SH-SY5Y (cell line): ENCODE results near the gene TEX36.

Experiments
- GATA2 ChIP-seq: IDR thresholded peaks from 2 replicates; pipeline ENCODE4 v1.6.1; 2011; ENCODE audit warnings: mild to moderate bottlenecking, low read depth, low read length
- GATA3 ChIP-seq: IDR thresholded peaks from 2 replicates; pipeline ENCODE4 v1.6.1; 2011; ENCODE audit warnings: low read depth, mild to moderate bottlenecking, low read length, moderate library complexity

The TEX36 gene

GRCh38 chr10:125683063-125683462 lies at the start of gene TEX36:
Gene TEX36, minus strand, starts transcription at chr10:125683163. Its CDS starts 174 bp downstream, at chr10:125682989.
- TF ChIP-seq GATA3 (no peak), GATA2 (no peak)

- no peak for TF ChIP-seq GATA2
- TF ChIP-seq GATA3 = no peak
Observed at GRCh38 chr10:125727436-125727835, 44.5 kb upstream of the TEX36 start.

- no peak for TF ChIP-seq GATA3
- TF ChIP-seq GATA2 = no peak
Observed at GRCh38 chr10:125726914-125727313, 44.0 kb upstream of the TEX36 start.

- TF ChIP-seq GATA3 (no peak), GATA2 (no peak)
Observed at GRCh38 chr10:125722811-125723210, 39.8 kb upstream of the TEX36 start.

GRCh38 chr10:125721035-125721434 lies 38.1 kb upstream of the TEX36 start:
- TF ChIP-seq GATA3 (no peak), GATA2 (no peak)

GRCh38 chr10:125720002-125720382 lies 37.0 kb upstream of the TEX36 start:
- no peak for TF ChIP-seq GATA2

GRCh38 chr10:125719173-125720001 lies 36.4 kb upstream of the TEX36 start, which contains the start of gene EDRF1:
Gene EDRF1, plus strand, starts transcription at chr10:125719709. Its CDS starts 99 bp downstream, at chr10:125719808.
- TF ChIP-seq GATA2 (no peak), GATA3 (no peak)

- TF ChIP-seq GATA3 (no peak), GATA2 (no peak)
Observed at GRCh38 chr10:125711110-125711750, 28.3 kb upstream of the TEX36 start.

- TF ChIP-seq GATA2 (no peak), GATA3 (no peak)
Observed at GRCh38 chr10:125709553-125710474, 26.9 kb upstream of the TEX36 start.

GRCh38 chr10:125708971-125709503 lies 26.1 kb upstream of the TEX36 start:
- TF ChIP-seq GATA3 (no peak), GATA2 (no peak)

- no peak for TF ChIP-seq GATA3
- no peak for TF ChIP-seq GATA2
Observed at GRCh38 chr10:125707541-125708468, 24.8 kb upstream of the TEX36 start.

- TF ChIP-seq GATA3 (no peak), GATA2 (no peak)
Observed at GRCh38 chr10:125700355-125700911, 17.5 kb upstream of the TEX36 start.
